HEK293 (cell line): ENCODE measurements around the gene GPI.
"Not testable (repeated sequence)": the region's sequence is repeated elsewhere in the genome, so short reads cannot be mapped to it uniquely, and the experiment has no call there.

Source experiments
- CTCF ChIP-seq: fragments of 450-650 bp; formaldehyde crosslinking; IDR thresholded peaks from 2 replicates; pipeline ENCODE4 v1.5.1; 2016; ENCODE audit warnings: missing biosample characterization, missing genetic modification characterization
- ELK4 ChIP-seq: IDR thresholded peaks from 2 replicates; pipeline ENCODE4 v1.6.1; 2011; ENCODE audit warnings: mild to moderate bottlenecking, low read depth, low read length, borderline replicate concordance
- REST ChIP-seq: fragments of 450-650 bp; formaldehyde crosslinking; IDR thresholded peaks from 2 replicates; pipeline ENCODE4 v1.5.1; 2016; ENCODE audit warnings: missing biosample characterization, missing genetic modification characterization
- YY1 ChIP-seq: fragments of 450-650 bp; formaldehyde crosslinking; IDR thresholded peaks from 2 replicates; pipeline ENCODE4 v1.5.1; 2018; ENCODE audit warnings: missing biosample characterization, missing genetic modification characterization
- ZBTB10 ChIP-seq: fragments of 450-650 bp; formaldehyde crosslinking; IDR thresholded peaks from 2 replicates; pipeline ENCODE4 v1.5.1; 2016; ENCODE audit warnings: missing biosample characterization, missing genetic modification characterization
- ZBTB44 ChIP-seq: fragments of 450-650 bp; IDR thresholded peaks from 2 replicates; pipeline ENCODE4 v1.5.1; 2018; ENCODE audit warnings: missing biosample characterization, mild to moderate bottlenecking, missing genetic modification characterization
- ZFHX2 ChIP-seq: fragments of 450-650 bp; formaldehyde crosslinking; conservative IDR thresholded peaks from 2 replicates; pipeline ENCODE4 v1.5.1; 2016; ENCODE audit warnings: missing biosample characterization, missing genetic modification characterization
- ZNF10 ChIP-seq: fragments of 450-650 bp; formaldehyde crosslinking; IDR thresholded peaks from 2 replicates; pipeline ENCODE4 v1.5.1; 2017; ENCODE audit warnings: missing biosample characterization, missing genetic modification characterization
- ZNF114 ChIP-seq: fragments of 450-650 bp; formaldehyde crosslinking; IDR thresholded peaks from 2 replicates; pipeline ENCODE4 v1.5.0; 2017; ENCODE audit warnings: missing biosample characterization, missing genetic modification characterization
- ZNF302 ChIP-seq: fragments of 450-650 bp; formaldehyde crosslinking; IDR thresholded peaks from 2 replicates; pipeline ENCODE4 v1.5.1; 2016; ENCODE audit warnings: missing biosample characterization, missing genetic modification characterization, low read depth
- ZNF626 ChIP-seq: fragments of 450-650 bp; sonication (Bioruptor Pico); formaldehyde crosslinking; IDR thresholded peaks from 2 replicates; pipeline ENCODE4 v1.5.1; 2018; ENCODE audit warnings: missing biosample characterization, missing genetic modification characterization, inconsistent platforms
- ZNF704 ChIP-seq: fragments of 450-650 bp; formaldehyde crosslinking; IDR thresholded peaks from 2 replicates; pipeline ENCODE4 v1.5.1; 2016; ENCODE audit warnings: missing biosample characterization, missing genetic modification characterization
- ZNF785 ChIP-seq: fragments of 450-650 bp; formaldehyde crosslinking; IDR thresholded peaks from 2 replicates; pipeline ENCODE4 v1.5.1; 2016; ENCODE audit warnings: missing biosample characterization, missing genetic modification characterization
- ZSCAN5A ChIP-seq: fragments of 450-650 bp; formaldehyde crosslinking; IDR thresholded peaks from 2 replicates; pipeline ENCODE4 v1.5.1; 2016; ENCODE audit warnings: missing biosample characterization, missing genetic modification characterization

- TF ChIP-seq ELK4; ZNF114 (tag by site-specific recombination); ZBTB44 (tag by site-specific recombination); ZBTB10 (tag by site-specific recombination); YY1 (tag by site-specific recombination); ZFHX2; ZNF785; ZNF302 (tag by site-specific recombination); ZNF10 (tag by site-specific recombination); CTCF (tag by site-specific recombination); REST (tag by site-specific recombination); ZNF704 (tag by site-specific recombination); ZSCAN5A; ZNF626: not testable (repeated sequence)
These were observed 34.4 kb upstream of the GPI start for GRCh38 chr19:34330596-34330995.
